GM21576 (cell line): Measurements from ENCODE around the gene MTCL3.

ENCODE experiments used
- ATAC-seq: cut with Tn5 transposase; IDR thresholded peaks from one replicate; pipeline ENCODE4 v1.9.1; 2021; ENCODE audit warnings: mild to moderate bottlenecking, moderate library complexity; ENCODE audit not compliant: unreplicated experiment

The MTCL3 gene

DNA sequence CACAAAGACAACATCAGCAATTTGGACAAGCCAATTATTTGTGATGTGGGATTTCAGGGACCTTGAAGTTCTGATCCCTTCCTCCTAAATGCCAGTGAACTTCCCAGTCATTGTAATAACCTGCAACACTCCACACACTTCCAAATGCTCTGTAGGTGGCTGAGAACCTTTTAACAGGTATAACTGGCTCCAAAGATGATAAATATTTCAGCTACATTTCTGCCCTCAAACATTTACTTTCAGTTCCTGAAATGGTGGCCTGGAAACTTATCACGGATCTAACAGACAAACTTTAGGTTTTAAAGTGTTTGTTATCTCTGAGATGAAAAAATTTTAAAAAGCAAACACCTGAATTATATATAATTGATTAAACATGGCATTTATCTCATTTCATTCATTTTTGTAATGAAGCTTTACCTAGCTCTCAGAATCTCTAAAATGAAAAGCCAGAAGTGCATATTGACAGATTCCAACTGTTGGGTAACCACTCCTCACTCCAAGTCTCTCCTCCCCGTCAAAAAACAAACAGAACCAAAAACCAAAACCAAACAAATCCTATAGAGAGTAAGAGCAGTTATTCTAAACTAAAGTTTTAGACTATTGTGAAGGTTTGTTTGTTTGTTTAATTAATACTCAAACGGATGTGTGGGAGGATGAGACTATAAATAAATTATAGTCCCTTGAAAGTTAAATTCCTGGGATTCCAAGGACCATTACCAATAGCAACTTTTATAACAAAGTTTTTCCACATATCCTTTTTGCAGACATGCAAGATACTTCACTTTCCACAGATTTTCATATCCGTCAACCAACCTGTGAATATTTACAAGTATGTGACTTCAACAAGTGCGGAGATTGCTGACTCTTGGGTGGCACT is 47.5 kb downstream of the MTCL3 start:
- peak; percentile 59 for ATAC-seq

DNA sequence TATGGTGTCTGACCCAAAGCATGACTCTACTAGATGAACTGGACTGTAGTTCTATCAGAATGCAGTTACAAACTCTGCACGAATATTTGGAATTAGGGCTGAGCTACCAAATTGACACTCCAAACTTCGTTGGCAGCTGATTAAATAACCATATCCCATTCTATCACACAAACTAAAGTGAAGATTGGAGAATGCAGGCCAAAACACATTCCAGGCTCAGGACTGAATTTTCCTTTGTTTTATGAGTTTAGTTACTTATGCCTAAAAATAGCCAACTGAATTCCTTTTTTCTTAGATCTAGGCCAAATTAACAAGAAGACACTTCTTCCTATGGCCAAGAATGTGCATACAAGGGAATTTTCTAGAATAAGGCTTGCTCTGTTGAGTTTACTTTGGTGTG is 50.2 kb downstream of the MTCL3 start:
- no peak for ATAC-seq

DNA sequence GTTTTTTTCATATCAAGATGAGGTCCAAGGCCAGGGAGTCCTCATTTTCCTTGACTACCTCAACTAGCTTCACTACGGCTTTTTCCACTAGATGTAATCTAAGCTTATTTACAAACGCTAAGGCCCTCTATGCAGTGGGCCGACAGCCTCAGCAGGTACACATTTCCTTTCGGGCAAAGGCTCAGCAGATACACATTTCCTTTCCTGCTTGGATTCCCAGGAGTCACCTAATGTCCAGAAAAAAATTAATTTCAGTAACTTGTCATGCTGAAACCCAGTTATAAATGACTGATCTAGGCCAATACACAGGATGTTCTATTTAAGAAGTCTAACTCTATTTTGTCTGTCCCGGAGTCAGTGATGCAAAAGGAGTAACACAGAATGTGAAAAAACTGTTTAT is 52.7 kb downstream of the MTCL3 start:
- ATAC-seq = no peak

DNA sequence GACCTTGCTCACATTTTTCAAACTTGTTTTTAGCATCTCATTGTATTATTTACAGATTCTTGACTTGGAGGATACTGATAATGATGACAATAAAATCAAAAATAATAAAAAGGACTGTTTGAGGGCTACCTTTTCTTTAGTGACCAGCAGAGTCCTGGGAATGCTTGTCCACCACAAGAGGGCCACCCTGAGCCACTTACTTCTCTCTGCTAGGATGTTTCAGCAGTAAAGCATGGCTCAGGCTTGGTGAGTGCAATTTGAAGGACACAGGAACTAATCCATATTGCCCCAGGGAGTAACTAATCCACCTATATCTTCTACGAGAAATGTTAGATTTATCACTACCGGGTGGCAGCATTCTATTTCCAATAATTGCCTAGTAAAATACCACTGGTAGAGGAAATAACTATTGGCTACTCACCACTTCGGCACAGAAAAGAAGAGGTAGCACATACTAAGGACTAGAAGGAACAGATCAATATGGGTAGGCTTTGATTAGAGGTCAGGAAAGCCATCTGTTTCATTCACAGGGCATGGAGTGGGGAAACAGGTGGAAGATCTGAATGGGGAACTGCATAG is 54.2 kb downstream of the MTCL3 start:
- peak; percentile 92 for ATAC-seq

DNA sequence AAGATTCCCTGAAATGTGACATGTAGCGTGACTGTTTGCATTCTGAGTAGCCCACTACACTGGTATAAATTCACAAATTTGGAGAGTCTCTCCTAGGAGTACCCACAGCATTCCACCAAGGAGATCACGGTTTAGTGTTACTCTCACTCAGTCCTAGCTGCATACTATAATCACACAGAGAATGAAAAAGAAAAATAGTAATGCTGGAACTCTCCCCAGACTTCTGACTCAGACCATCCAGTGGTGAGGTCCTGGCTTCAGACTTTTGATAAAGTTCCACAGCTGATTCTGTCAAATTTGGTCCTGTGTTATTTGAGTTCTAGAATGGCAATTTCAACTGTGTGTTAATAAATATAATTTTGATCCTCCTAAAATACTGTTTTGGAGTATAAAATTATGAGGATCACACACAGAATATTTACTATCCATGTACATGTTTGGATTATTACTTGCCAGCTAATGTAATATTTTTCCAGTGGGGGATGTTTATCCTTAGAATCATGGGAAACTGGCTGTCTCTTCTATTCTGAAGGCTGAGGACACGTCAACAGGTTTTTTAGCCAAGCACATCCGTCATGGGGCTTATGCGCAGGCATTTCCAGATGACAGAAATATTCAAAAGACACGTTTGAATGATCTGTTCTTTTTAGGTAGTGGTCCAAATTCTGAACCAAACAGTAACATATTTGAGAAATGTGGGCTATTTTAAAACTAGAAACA is 54.8 kb downstream of the MTCL3 start:
- ATAC-seq = no peak

DNA sequence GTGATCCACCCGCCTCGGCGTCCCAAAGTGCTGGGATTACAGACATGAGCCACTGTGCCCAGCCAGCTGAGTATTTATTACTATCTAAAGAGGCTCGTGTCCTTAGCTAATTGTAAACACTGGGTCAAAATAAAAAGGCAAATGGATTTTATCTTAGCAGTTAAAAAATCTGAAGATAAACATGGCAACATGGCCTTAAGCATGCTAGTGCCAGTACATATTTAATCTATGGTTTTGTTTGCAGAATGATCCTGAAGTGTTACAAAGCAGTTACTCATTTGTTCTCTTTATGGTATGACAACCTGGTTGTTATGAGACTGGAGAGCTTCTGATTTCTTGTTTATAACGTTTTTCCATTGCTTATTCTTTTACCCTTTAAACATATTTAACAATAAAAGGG is 56.1 kb downstream of the MTCL3 start:
- no peak for ATAC-seq

DNA sequence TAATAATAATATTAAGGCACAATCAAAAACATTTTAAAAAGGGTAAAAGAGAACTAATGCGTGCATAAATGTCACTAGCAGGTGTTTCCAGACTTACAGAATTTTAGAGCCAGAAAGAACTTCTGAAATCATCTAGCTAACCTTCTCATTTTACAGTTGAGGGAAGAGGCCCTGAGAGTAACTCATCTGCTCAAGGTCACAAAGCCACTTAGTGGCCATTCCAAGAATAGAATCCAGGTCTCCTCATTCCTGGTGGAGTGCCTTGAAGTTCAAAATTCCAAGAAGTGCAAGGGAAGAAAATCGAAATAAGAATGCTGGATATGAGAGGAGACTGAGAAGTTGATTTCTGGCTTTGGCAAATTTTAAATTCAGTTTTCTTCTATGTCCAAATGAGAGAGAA is 56.8 kb downstream of the MTCL3 start:
- no peak for ATAC-seq

DNA sequence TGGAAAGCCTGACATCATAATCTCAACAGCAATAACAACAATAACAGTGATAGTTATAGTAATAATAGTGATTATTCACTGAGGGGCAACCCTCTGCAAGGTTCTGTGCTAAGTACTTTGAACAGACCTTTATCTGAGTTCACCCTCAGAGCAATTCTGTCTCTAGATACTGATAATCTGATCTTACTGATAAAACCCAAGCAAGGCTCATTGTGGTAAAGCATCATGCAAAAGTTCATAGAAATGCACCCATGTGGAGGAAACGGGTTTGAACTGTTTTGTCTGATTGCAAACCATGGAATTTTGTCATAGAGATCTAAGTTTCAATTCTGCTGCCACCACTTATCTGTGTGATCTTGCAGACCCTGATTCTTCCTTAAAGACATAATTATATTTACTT is 58.7 kb downstream of the MTCL3 start:
- no peak for ATAC-seq

DNA sequence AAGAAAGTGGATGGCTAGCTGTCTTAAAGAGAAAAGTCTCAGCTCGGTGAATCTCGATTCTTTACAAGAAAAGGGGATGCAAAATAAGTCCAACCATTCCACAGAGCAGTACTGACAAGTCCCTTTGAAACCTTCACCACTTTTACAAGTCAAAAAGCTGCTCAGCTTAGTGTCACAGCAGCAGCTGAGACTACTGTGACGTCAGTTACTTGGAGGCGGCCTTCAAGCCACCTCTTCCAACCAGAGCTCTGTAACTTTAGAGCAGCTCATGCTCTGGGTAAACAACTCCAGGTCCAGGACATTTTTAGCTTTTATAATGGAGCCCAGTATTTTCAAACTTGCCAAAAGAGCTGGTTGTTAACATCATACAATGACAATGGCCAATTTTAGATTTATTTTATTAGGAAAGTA is 59.9 kb downstream of the MTCL3 start, which contains the start of gene KIAA0408:
Gene KIAA0408 (minus strand): TSS at position 159 of the 411 bp plus-strand sequence. CDS start 5,408 bp downstream, outside the sequence.
- no peak for ATAC-seq

DNA sequence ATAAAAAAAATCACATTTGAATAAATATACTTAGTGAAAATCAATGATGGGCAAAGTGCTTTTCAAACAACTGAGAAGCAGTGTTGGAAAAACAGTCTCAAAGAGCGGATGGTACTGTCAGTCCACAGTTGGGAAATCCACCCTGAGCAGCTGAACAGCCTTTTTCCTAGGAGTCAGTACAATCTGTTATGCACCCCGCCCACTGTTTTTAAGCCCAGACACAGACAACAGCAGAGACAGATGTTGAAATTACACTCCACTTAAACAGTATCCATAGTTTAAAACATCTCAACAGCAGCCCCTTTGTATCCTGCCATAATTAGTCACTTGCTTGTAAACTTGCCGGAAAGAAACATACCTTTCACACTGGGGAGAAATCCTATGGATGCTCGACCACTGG is 60.3 kb downstream of the MTCL3 start:
- no peak for ATAC-seq

DNA sequence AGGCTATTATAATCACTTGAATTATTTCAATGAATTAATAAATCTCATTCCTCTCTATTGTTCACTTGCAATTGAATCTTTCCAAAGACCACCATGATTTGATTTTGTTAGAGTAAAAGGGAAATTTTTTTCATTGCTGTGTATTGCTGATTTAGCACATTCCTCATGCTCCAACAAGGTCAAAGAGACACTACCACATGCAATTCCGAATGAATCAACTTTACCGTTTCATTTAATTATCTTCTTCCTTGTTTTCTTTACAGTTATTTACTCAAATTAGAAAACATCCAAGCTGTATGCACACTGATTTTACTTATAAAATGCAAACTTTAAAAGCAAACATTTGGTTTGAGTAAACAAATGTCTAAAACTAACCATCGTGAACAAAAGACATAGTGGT is 60.9 kb downstream of the MTCL3 start:
- ATAC-seq = no peak

DNA sequence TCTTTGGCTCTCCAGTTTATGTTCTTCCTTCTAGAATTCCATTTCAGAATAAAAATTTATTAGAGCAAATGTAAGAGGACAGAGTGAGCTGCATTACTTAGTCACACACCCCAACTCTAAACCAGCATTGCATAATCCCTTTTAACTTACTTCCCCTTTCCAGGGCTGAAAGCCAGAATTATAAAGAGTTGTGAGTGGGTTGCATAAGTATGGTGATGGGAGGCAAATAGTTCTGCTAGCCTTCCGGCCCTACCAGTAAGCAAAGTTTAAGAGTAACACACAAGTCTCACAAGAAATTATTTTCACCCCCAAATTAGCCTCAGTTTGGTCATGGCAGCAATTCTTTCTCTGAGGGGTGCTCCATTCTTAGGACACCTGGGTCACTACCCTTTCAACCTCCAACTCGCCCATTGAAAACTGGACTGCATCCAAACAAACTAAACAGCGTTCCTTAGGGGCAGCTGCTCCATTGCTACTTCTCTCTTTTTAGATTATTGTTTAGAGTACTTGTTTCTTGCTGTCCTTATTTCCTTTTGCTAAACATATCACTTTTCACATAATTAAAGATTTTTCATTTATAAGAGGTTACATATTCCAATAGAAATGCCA is 61.6 kb downstream of the MTCL3 start:
- no peak for ATAC-seq

DNA sequence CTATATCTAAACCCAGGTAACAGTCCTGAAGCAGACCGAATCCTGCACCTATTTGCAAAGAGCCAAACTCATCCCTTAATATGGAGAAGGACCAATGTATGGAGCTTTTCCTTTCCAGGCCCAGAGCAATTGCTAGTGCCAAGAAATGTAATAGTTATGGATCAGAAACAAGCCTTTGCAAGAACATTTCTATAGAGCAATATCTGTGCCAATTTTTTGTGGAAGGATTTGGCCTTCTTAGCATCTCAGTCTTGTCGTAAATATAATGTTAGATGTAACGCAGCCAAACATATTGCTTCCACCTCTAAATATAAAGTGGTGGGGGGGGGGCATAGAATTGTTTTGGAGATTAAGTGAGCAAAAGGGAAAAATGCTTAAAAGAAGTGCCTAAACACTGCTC is 62.7 kb downstream of the MTCL3 start:
- no peak for ATAC-seq

DNA sequence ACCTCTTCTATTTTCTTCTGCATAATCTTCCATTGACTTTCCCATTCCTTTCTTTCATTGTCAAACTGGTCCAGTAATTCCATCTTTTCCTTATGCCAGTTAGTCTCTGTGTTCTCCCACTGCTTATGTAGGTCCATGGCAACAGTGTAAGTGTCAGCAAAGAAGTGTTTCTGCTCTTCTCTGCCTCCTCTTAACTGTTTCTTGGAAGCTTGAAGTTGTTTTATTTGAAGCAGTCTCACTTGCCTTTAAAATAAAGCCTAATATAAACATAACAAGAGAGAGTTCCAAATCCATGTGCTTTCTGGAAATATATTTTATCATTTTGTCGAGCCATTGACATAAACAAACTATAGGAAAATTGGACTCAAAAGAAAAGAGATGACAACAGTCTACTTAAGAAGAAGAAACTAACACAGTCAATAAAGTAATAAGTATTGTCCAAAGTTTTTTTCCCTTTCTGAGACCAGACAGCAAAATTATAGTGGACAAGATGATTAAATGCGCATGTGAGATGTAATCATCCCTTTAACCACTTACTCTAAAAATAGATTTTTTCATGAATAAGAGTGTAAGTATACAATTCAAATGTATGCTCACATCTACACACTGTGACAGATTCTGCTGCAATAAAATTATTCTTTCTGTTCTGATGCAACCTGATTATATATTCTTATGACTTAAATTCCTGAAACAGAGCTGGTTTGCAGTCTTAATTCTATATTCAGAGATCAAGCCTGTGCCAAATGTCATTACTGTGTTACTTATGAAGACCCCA is 65.1 kb downstream of the MTCL3 start:
- ATAC-seq = no peak

DNA sequence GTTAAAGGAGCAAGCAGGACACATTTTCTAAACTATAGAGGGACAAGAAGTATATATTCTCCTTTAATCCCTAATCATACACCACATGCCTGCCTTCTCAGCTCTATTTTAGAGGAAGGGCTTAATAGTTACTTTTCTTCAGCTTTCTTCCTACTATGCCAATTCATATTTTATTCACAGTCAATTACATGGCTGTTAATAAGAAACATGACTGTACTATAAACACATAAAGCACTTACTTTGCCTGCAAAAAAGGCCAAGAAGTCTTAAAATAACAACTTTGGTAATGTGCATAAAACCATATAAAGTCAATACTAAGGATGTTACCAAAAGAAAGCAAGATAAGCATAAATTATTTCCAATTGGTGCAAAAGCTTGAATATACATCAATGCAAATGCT is 66.3 kb downstream of the MTCL3 start:
- no peak for ATAC-seq

DNA sequence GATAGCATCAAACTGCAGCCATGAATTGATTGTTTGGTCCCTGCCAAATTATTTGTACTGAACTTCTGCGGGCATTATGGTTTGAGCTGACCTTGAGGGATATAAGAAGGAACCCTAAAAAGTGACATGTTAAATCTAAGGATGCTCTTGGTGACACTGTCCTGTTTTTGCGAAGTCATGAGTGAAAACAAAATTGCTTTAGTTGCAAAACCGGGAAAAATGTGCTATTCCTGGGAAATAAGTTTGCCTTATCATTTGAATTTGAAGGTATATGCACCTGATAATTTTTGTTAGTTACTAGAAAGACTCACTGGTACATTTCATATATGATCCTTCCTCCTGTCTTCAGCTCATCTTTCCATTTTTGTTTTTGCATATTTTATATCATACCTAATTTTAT is 67.7 kb downstream of the MTCL3 start:
- no peak for ATAC-seq

DNA sequence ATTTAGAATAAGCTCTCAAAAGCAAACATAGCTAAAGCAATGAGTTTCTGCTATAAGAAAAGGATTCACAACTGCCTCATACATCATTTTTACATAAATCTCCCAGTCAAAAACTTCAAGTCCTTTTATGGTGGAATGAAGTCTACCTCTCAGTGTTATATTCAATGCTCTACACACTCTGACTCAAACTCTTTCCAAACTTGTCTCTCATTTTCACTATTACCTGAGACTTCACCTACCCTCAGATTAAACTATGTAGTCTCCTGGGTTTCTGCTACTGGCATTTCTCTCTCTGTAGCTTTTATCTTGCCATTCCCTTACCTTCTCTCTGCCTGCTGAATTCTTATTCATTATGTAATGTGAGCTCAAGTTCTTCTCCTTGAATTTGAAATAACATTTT is 71.4 kb downstream of the MTCL3 start:
- ATAC-seq = no peak

DNA sequence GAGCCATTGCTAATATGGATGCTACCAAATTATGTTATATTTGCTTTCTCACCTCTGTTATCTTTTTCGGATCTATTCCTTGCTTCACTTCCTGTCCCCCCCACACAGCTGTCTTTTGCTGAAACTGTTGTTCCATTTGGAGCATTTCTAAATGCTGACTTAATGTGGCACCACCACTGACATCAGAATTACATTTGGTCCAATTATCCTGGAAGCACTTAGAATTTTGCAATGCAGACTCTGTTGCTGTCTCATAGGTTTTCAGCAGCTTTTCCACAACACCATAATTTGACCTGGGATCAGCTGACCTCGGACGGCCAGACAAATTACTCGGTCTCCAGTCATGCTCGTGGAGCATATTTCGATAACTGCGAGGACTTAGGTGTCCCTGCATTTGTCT is 72.8 kb downstream of the MTCL3 start:
- no peak for ATAC-seq

DNA sequence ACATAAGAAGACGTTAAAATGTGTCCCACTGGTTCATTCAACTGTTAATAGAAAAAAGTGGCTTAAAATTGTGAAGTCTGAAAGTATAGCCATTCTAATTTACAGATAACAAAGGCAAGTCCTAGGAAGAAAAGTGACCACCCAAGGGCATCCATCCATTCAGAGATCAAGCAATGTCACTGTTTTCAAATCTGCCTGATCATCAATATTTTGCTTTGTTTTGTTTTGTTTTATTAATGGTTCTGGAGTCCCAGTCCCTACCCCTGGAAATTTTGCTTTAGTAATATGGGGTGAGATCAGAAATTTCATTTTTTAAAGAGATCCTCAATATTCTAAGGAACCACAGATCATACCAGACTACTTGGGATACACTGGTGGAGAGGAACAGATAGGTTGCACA is 77.3 kb downstream of the MTCL3 start:
- ATAC-seq = no peak

DNA sequence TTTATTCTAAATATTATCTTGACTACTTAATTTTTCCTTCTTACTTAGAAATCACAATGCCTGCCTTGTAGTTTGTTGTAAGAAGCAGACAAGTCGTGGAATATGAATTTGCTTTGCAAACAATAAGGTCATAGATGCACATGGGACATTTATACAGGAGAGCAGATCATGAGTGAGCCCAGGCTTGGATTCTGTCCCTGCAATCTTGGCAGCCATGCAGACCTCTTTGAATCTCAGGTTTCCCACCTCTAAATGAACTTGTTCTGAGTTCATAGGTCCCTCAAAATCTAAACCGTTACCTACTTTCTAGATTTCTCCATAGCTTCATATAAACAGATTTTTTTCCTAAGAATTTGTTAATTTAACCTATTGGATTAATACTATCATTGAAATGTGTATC is 79.4 kb downstream of the MTCL3 start:
- no peak for ATAC-seq
